Glomerular visceral epithelial cell (primary cell): Measurements from ENCODE around the gene RALGAPA1.
"Not testable (repeated sequence)": the region's sequence is repeated elsewhere in the genome, so short reads cannot be mapped to it uniquely, and the experiment has no call there.

Experiments
- DNase-seq: peaks from one replicate; pipeline ENCODE4 v3.0.0-alpha.2; 2016; ENCODE audit errors: extremely low spot score

Gene RALGAPA1

GRCh38 chr14:35761922-35762321 lies 47.2 kb downstream of the RALGAPA1 start:
- DNase-seq: no peak

GRCh38 chr14:35760143-35760542 lies 49.0 kb downstream of the RALGAPA1 start:
- DNase-seq: no peak

- no peak for DNase-seq
Observed at GRCh38 chr14:35758523-35759129, 50.5 kb downstream of the RALGAPA1 start.

- DNase-seq: no peak
Observed at GRCh38 chr14:35754671-35755070, 54.4 kb downstream of the RALGAPA1 start.

DNA sequence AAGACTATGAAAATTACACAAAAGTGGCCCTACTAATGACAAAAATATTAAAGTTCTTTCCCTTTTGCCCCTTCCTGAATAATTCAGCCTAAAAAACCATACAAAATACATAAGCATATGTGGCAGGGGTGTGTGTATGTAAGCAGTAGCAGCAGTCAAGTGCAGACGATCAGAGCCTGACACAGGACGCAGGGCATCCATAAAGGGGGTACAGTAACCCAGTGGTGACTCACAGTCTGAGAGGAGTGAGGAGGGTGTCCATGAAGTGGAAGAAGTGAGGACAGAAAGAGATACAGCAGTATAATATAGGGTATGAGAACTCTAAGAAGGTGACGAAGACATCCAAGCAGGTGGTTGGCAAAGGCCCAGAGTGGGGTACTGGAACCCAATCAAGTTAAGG lies 56.7 kb downstream of the RALGAPA1 start:
- DNase-seq: no peak

GRCh38 chr14:35750202-35750904 lies 58.7 kb downstream of the RALGAPA1 start:
- DNase-seq: no peak

DNA sequence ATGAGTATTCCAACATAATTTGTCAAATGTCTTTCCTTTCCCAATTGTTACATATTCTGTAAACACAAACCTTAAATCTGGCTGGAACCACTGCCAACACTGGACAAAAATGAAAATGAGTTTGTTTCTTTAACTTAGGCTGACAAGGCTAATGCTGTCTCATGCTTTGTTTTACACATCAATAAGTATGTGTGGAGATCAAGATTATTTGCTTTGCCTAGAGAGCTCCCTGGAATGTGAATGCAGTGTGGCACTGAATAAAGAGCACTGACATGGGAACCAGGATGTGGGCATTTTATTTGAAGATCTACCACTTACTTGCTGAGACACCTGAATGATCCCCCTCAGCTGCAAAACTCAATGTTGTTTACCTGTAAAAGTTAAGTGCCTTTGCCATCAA lies 61.7 kb downstream of the RALGAPA1 start:
- no peak for DNase-seq

- no peak for DNase-seq
Observed at GRCh38 chr14:35742442-35742841, 66.7 kb downstream of the RALGAPA1 start.

GRCh38 chr14:35742032-35742371 lies 67.1 kb downstream of the RALGAPA1 start:
- DNase-seq: no peak

- DNase-seq: no peak
Observed at GRCh38 chr14:35741345-35742031, 67.6 kb downstream of the RALGAPA1 start.

- DNase-seq: no peak
Observed at GRCh38 chr14:35740215-35740614, 68.9 kb downstream of the RALGAPA1 start.

DNA sequence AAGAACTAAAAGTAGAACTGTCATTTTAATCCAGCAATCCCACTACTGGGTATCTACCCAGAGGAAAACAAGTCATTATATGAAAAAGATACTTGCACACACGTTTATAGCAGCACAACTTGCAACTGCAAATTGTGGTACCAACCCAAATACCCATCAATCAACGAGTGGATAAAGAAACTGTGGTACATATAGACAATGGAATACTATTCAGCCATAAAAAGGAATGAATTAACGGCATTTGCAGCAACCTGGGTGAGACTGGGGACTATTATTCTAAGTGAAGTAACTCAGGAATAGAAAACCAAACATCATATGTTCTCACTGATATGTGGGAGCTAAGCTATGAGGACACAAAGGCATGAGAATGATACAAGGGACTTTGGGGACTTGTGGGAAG lies 73.9 kb downstream of the RALGAPA1 start:
- not testable (repeated sequence) for DNase-seq

DNA sequence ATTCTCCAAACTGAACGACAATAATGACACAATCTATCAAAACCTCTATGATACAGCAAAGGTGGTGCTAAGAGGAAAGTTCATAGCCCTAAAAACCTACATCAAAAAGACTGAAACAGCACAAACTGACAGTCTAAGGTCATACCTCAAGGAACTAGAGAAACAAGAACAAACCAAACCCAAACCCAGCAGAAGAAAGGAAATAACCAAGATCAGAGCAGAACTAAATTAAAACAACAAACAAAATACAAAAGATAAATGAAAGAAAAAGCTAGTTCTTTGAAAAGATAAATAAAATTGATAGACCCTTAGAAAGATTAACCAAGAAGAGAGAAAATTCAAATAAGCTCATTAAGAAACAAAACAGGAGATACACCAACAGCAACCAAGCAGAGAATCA lies 75.6 kb downstream of the RALGAPA1 start:
- not testable (repeated sequence) for DNase-seq

DNA sequence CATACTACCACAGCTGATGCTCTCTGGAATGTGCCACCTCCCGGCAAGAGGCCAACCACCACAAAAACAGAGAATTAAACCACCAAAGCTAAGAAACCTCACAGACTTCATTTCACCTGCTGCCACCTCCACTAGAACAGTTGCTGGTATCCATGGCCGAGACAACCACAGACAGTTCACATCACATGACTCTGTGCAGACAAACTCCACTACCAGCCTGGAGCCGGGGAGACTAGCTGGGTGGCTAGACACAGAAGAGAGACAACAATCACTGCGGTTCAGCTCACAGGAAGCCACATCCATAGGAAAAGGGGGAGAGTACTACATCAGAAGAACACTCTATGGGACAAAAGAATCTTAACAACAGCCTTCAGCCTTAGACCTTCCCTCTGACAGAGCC lies 78.2 kb downstream of the RALGAPA1 start:
- no peak for DNase-seq

- no peak for DNase-seq
Observed at GRCh38 chr14:35727764-35728163, 81.3 kb downstream of the RALGAPA1 start.

DNA sequence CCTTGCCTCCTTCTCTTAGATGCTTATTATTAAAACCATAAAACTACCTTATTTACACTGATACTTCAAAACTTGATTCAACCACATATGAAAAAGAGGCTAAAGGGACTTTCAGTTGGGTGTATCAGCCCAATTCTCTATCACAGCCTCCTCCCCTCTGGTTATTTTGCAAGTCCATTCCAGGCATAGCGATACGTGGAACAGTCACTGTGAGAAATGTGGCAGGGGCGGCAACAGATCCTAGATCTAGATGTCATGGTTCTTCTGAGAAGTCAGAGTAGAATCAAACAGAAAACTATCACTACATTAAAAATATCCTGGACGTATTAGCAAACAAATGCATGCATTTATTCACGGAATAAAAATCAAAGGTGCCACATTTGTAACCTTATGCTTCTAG lies 83.2 kb downstream of the RALGAPA1 start:
- DNase-seq: no peak

DNA sequence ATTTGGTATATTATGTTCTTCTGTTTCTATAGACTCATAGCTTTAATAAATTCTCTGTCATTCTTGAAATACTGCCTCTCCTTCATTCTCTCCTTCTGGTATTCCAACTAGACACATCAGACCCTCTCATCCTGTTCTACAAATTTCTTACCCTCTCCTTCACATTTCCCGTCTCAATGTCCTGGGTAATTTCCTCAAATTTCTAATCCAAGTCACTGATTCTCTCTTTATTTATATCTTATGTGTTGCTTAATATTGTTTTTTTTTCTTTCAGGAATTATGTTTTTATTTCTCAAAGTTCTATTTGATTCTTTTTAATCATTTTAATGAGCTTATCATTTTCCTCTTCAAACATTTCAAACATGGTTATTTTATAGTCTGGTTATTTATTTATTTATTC lies 94.0 kb downstream of the RALGAPA1 start:
- no peak for DNase-seq

DNA sequence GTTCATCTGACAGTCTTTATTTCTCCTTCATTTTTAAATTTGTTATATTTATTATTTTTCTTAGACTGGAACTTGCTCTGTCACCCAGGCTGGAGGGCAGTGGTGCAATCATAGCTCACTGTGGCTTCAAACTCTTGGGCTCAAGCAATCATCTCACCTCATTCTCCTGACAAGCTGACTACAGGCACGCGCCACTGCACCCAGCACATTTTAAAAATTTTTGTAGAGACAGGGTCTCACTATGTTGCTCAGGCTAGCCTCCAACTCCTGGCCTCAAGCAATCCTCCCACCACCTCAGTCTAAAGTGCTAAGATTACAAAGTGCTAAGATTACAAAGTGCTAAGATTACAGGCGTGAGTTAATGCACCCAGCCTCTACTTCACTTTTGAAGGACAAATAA lies 96.6 kb downstream of the RALGAPA1 start:
- DNase-seq: no peak

DNA sequence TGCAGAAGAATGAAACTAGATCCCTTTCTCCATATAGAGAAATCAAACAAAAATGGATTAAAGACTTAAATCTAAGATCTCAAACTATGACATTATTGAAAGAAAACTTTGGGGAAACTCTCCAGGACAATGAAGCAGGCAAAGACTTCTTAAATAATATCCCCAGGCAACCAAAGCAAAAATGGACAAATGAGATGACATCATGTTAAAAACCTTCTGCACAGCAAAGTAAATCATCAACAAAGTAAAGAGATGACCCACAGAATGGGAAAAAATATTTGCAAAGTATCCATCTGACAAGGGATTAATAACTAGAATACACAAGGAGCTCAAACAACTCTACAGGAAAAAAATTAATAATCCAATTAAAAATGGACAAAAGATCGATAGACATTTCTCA lies 101.0 kb downstream of the RALGAPA1 start:
- DNase-seq: peak; percentile 4

DNA sequence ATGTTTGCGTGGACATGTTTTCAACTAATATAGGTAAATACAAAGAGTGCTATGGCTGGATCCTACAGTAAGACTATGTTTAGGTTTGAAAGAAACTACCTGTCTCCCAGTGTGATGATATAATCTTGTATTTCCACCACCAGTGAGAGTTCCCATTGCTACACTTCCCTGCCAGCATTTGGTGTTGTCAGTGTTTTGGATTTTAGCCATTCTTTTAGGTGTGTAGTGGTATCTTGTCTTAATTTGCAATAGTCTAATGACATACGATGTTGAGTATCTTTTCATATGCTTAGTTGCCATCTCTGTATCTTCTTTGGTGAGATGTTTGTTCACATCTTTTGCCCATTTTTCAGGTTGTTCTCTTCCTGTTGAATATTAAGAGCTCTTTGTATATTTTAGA lies 103.5 kb downstream of the RALGAPA1 start:
- DNase-seq: no peak

- DNase-seq: no peak
Observed at GRCh38 chr14:35704793-35705493, 104.2 kb downstream of the RALGAPA1 start.

GRCh38 chr14:35701531-35701930 lies 107.6 kb downstream of the RALGAPA1 start:
- no peak for DNase-seq
